ENCODE results near the gene FOXK1. TPM values are rescaled to one million over a fixed set of nuclear protein-coding genes. Genes with fewer than 3 reads are reported as not detected.
A peak's percentile ranks its signal among the peaks of the same experiment; 100 is the strongest.

The FOXK1 gene
- total and polyA plus RNA-seq, 2 of the 13 experiments (the other 11 are each of a cell fraction or from before 2014, with no cell fraction given): 4.6 to 8.8 TPM

- TF ChIP-seq PATZ1 (CRISPR knock-in tag; IDR thresholded peaks at IDR 0.05) (peak; percentile 53; the same call in 1 of the 2 replicates), TRIM22 (IDR thresholded peaks at IDR 0.05) (no peak), ZNF501 (CRISPR knock-in tag; IDR thresholded peaks at IDR 0.05) (peak; percentile 61; the same call in 1 of the 2 replicates), ZBTB10 (CRISPR knock-in tag; IDR thresholded peaks at IDR 0.05; ENCODE audit: borderline replicate concordance) (no peak), TOE1 (CRISPR knock-in tag; IDR thresholded peaks at IDR 0.05) (no peak), REL (CRISPR knock-in tag; conservative IDR thresholded peaks at IDR 0.05) (no peak), ZNF143 (CRISPR knock-in tag; IDR thresholded peaks at IDR 0.05) (no peak), DNMT3B (CRISPR knock-in tag; conservative IDR thresholded peaks at IDR 0.05) (no peak), SRSF4 (IDR thresholded peaks at IDR 0.05; ENCODE audit: low read depth, low read length, poor library complexity, severe bottlenecking) (no peak), CENPT (CRISPR knock-in tag; IDR thresholded peaks at IDR 0.05; ENCODE audit: low read depth) (no peak), RAD21 (CRISPR knock-in tag; IDR thresholded peaks at IDR 0.05) (no peak), ZNF615 (CRISPR knock-in tag; IDR thresholded peaks at IDR 0.05; ENCODE audit: borderline replicate concordance) (no peak), ZNF281 (CRISPR knock-in tag; IDR thresholded peaks at IDR 0.05; ENCODE audit: borderline replicate concordance) (no peak), ZNF160 (CRISPR knock-in tag; IDR thresholded peaks at IDR 0.05) (no peak), FOXC1 (CRISPR knock-in tag; IDR thresholded peaks at IDR 0.05; ENCODE audit: borderline replicate concordance) (no peak), ZNF777 (CRISPR knock-in tag; IDR thresholded peaks at IDR 0.05) (no peak), KDM3A (CRISPR knock-in tag; IDR thresholded peaks at IDR 0.05; ENCODE audit: low read depth) (0 out of 2 replicates have a peak, but pooled peaks have one; percentile 52), KMT2B (CRISPR knock-in tag; IDR thresholded peaks at IDR 0.05) (no peak), KDM5B (CRISPR knock-in tag; IDR thresholded peaks at IDR 0.05; ENCODE audit: borderline replicate concordance) (peak; percentile 68; the same call in 1 of the 2 replicates), MIER2 (CRISPR knock-in tag; IDR thresholded peaks at IDR 0.05) (0 out of 2 replicates have a peak, but pooled peaks have one; percentile 19), SAP130 (CRISPR knock-in tag; IDR thresholded peaks at IDR 0.05; ENCODE audit: low read depth) (peak; percentile 40; the same call in 1 of the 2 replicates), ZNF292 (CRISPR knock-in tag; IDR thresholded peaks at IDR 0.05; ENCODE audit: borderline replicate concordance, low read depth) (no peak)
These were observed 31.6 kb upstream of the FOXK1 start (continued) for GRCh38 chr7:4650433-4651047.

Measured in HepG2 (cell line).